ENCODE results near the gene CUL2.

GRCh38 chr10:35127289-35127891 lies 37.2 kb upstream of the CUL2 start:
- TF ChIP-seq POLR2A (IDR thresholded peaks at IDR 0.05), result no peak
- TF ChIP-seq, protein P1, sequence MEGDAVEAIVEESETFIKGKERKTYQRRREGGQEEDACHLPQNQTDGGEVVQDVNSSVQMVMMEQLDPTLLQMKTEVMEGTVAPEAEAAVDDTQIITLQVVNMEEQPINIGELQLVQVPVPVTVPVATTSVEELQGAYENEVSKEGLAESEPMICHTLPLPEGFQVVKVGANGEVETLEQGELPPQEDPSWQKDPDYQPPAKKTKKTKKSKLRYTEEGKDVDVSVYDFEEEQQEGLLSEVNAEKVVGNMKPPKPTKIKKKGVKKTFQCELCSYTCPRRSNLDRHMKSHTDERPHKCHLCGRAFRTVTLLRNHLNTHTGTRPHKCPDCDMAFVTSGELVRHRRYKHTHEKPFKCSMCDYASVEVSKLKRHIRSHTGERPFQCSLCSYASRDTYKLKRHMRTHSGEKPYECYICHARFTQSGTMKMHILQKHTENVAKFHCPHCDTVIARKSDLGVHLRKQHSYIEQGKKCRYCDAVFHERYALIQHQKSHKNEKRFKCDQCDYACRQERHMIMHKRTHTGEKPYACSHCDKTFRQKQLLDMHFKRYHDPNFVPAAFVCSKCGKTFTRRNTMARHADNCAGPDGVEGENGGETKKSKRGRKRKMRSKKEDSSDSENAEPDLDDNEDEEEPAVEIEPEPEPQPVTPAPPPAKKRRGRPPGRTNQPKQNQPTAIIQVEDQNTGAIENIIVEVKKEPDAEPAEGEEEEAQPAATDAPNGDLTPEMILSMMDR (IDR thresholded peaks at IDR 0.05), result no peak
